ENCODE measurements around the gene TSC1. TPM values are rescaled to one million over a fixed set of nuclear protein-coding genes. Genes with fewer than 3 reads are reported as not detected.

Gene TSC1
- 14.0 and 20.3 TPM in 2 replicates for total RNA-seq

GRCh38 chr9:132944294-132945185, at the start of gene TSC1:
TSC1 (minus strand) TSS chr9:132944616; CDS start chr9:132928872, 15,744 bp downstream.

GRCh38 chr9:132978451-132979131, 34.2 kb upstream of the TSC1 start, which contains the start of gene GFI1B:
GFI1B (plus strand) TSS chr9:132978694; CDS start chr9:132986679, 7,985 bp downstream.

DNA sequence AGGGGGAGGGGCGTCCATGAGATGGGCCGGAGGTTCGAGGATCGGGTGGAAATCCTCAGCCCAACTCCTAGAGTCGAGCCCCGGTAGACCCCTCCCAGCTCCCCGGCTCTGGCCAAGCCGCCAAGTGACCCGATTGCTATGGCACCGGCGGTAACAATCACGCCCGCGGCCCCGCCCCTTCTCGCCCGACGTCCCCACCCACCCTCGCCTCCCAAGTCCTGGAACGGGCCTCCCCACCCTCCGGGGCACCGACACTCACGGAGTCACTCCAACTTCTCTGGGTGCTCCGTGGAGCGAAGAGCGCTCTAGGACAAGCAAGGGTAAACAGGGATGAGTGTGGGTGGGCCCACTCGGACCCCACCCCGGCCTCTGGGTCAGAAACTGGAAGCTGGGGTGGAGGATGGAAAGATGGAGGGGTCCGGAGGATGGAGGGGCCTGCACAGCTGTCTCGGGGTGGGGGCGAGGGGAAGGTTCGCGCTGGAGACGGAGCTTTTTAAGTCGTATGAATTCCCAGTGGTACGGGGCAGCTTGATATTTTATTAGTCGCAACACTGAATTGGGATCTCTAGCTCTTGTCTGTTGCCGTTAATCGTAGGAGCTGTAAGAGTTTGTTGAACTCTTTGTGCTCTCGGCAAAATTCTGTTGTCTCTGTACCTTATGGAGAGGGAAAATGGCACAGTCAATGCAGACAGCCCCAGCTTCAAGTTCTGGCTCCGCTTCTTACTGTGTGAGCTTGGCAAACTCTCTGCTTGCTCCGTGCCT, 65.5 kb downstream of the TSC1 start, which contains the start of gene SPACA9:
SPACA9 (plus strand) TSS at position 204 of the 762 bp plus-strand sequence. CDS start 5,050 bp downstream, outside the sequence.

GRCh38 chr9:132877824-132878694, 66.4 kb downstream of the TSC1 start, which contains the start of gene AK8:
AK8 (minus strand) TSS chr9:132878284; CDS start chr9:132878255, 29 bp downstream.

Other genes starting within 250 kb of the TSC1 start
- gene AK8, start 66.3 kb downstream of the TSC1 start, total RNA-seq = 0.49 and 2.4 TPM in 2 replicates
- gene SPACA9, start 65.7 kb downstream of the TSC1 start, total RNA-seq = 1.6 and 12.3 TPM in 2 replicates
- not detected in 2 replicates for gene GFI1B, start 34.1 kb upstream of the TSC1 start, total RNA-seq
- 52.4 and 80.5 TPM in 2 replicates for gene GTF3C5, start 86.4 kb upstream of the TSC1 start, total RNA-seq
- gene CEL, start 117.4 kb upstream of the TSC1 start, total RNA-seq = 0.16 and 0.38 TPM in 2 replicates
- 21.0 and 35.2 TPM in 2 replicates for gene RALGDS, start 176.6 kb upstream of the TSC1 start, total RNA-seq
- gene GBGT1, start 219.3 kb upstream of the TSC1 start, total RNA-seq = 5.3 and 6.5 TPM in 2 replicates